ENCODE measurements around the gene MZT2A.
"Not testable (repeated sequence)": the region's sequence is repeated elsewhere in the genome, so short reads cannot be mapped to it uniquely, and the experiment has no call there.

Gene MZT2A

GRCh38 chr2:131451265-131451949, 40.8 kb downstream of the MZT2A start:
- not testable (repeated sequence) for DNase-seq (ENCODE audit: low spot score)

GRCh38 chr2:131447981-131448380, 44.2 kb downstream of the MZT2A start:
- DNase-seq (ENCODE audit: low spot score): not testable (repeated sequence)

DNA sequence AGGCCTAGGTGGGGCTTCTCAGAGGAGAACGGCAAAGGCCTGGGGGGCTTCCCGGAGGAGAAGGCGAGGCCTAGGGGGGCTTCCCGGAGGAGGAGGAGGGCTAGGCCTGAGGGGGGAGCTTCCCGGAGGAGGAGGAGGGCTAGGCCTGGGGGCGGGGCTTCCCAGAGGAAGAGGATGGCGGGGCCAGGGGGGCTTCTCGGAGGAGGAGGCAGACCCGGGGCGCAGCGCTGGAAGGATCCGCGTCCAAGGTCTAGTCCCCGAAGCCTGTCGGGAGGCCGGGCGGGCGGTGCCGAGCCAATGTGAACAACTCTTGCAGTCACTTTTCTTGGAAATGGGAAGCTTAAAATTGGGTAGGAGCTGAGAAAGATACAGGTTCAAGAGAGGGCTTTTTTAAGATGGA, 46.3 kb downstream of the MZT2A start:
- no peak for DNase-seq (ENCODE audit: low spot score)

GRCh38 chr2:131445515-131445797, 46.7 kb downstream of the MZT2A start:
- DNase-seq (ENCODE audit: low spot score): not testable (repeated sequence)

DNA sequence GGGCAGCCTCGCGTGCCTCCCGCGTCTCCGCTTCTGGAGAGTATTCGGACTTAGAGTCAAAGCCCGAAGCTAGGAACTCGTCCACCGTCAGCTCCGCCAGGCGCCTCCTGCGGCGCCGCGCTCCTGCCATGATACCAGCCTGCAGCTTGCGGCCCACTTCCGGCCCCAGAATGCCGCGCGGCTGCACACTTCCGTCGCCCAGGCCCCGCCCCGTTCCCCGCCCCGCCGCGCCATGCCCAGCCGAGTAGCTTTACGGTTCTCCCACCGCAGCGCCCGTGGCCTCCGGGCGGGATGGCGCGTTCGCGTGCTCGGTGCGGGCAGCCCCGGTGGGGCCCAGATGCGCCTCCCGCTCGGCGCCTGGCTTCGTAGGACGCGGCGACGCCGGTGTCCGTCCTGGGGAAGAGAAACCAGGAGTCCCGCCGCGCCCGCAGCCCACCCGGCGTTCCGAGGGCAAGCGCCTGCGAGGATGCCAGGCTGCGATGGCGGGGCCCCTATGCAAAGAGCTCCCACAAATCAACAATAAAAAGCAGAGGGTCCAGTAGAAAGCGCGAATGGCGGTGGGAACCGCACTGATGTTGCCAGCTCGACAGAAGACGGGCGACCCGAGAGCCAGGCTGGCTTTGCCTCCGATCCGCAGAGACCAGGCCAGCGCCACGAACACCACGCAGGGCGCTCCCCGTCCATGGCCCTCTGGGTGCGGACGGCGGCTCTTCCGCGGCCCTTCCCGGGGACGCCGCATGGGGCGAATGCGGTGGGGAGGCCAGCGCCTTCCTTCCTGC, 47.3 kb downstream of the MZT2A start:
- DNase-seq (ENCODE audit: low spot score): not testable (repeated sequence)

DNA sequence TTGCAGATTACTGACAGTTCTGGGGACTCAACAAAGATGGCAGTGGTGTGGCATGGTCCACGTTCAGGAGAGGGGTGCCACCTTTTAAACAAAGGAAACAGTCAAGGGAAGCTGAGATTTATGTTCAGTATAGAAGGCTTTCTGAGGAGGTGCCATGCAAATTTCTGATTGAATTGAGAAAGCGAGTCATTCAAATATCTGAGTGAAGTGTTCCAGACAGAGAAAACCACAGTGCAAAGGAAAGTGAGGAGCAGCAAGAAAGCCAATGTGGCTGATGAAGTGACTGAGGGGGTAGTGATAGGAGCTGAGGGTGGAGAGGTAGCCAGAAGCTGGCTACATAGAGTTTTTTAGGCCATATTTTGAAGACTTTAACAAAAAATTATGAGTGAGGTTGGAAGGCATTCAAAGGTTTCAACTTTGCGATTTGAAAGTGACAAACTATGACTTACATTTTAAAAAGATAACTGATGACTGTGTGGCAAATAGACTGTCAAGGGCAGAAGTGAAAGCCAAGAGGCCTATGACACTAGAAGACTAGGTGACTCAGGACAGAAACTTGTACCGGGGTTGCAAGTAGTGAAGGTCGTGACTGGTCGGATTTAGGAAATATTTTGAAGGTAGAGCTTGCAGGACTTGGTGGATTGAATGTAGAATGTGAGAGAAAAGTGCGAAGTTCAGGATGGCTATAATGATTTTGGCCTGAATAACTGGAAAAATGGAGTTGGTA, 51.3 kb downstream of the MZT2A start:
- not testable (repeated sequence) for DNase-seq (ENCODE audit: low spot score)
